ENCODE results near the gene NPHP1.
A peak's percentile ranks its signal among the peaks of the same experiment; 100 is the strongest.
"Not testable (repeated sequence)": the region's sequence is repeated elsewhere in the genome, so short reads cannot be mapped to it uniquely, and the experiment has no call there.

NPHP1 gene

GRCh38 chr2:110104025-110104771 is 100.6 kb downstream of the NPHP1 start:
- DNase-seq (ENCODE audit: low spot score in 2 of 2) (no peak), ATAC-seq (no peak)
- no peaks in the 10 kb centered on the region for H3K36me3 Mint-ChIP-seq
- no peaks in the 10 kb centered on the region for H3K9me3 Mint-ChIP-seq
- H3K27ac Mint-ChIP-seq = no peak overlapping the region
- no peak overlapping the region for H3K4me3 Mint-ChIP-seq
- peaks cover 5% of the 10 kb centered on the region for H3K4me1 Mint-ChIP-seq

- Mint-ChIP-seq H3K9me3 (no peaks in the 10 kb centered on the region), H3K4me3 (no peak overlapping the region), H3K4me1 (peaks cover 5% of the 10 kb centered on the region), H3K27ac (no peak overlapping the region), H3K36me3 (no peaks in the 10 kb centered on the region)
- DNase-seq (ENCODE audit: low spot score in 2 of 2) (no peak), ATAC-seq (no peak)
These were observed 101.5 kb downstream of the NPHP1 start for GRCh38 chr2:110103061-110103961.

GRCh38 chr2:110101901-110102803 is 102.7 kb downstream of the NPHP1 start:
- no peak for ATAC-seq
- no peak for DNase-seq (ENCODE audit: low spot score in 2 of 2)
- Mint-ChIP-seq H3K27ac (no peak overlapping the region), H3K4me1 (peaks cover 5% of the 10 kb centered on the region), H3K4me3 (no peak overlapping the region), H3K9me3 (no peaks in the 10 kb centered on the region), H3K36me3 (no peaks in the 10 kb centered on the region)

- Mint-ChIP-seq H3K27ac (no peak overlapping the region), H3K36me3 (no peaks in the 10 kb centered on the region), H3K4me1 (peaks cover 5% of the 10 kb centered on the region), H3K4me3 (no peak overlapping the region), H3K9me3 (no peaks in the 10 kb centered on the region)
- ATAC-seq (no peak), DNase-seq (ENCODE audit: low spot score in 2 of 2) (no peak)
These were observed 103.5 kb downstream of the NPHP1 start for GRCh38 chr2:110101280-110101844.

- not testable (repeated sequence) for ATAC-seq; DNase-seq (ENCODE audit: low spot score in 2 of 2); H3K27ac Mint-ChIP-seq; H3K36me3 Mint-ChIP-seq; H3K4me1 Mint-ChIP-seq; H3K4me3 Mint-ChIP-seq; H3K9me3 Mint-ChIP-seq
These were observed 103.9 kb downstream of the NPHP1 start for GRCh38 chr2:110100880-110101279.

- Mint-ChIP-seq H3K9me3 (no peaks in the 10 kb centered on the region), H3K27ac (no peak overlapping the region), H3K36me3 (no peaks in the 10 kb centered on the region), H3K4me1 (peaks cover 5% of the 10 kb centered on the region), H3K4me3 (no peak overlapping the region)
- ATAC-seq = peak; percentile 11
- DNase-seq (ENCODE audit: low spot score in 2 of 2) = no peak
These were observed 104.3 kb downstream of the NPHP1 start for GRCh38 chr2:110100480-110100879.

GRCh38 chr2:110099471-110100225 is 105.2 kb downstream of the NPHP1 start:
- Mint-ChIP-seq H3K36me3 (no peaks in the 10 kb centered on the region), H3K4me1 (peaks cover 5% of the 10 kb centered on the region), H3K9me3 (no peaks in the 10 kb centered on the region), H3K27ac (no peak overlapping the region), H3K4me3 (no peak overlapping the region)
- ATAC-seq = no peak
- DNase-seq (ENCODE audit: low spot score in 2 of 2) = no peak

- DNase-seq (ENCODE audit: low spot score in 2 of 2) (no peak), ATAC-seq (no peak)
- no peaks in the 10 kb centered on the region for H3K9me3 Mint-ChIP-seq
- no peaks in the 10 kb centered on the region for H3K36me3 Mint-ChIP-seq
- peaks cover 5% of the 10 kb centered on the region for H3K4me1 Mint-ChIP-seq
- no peak overlapping the region for H3K4me3 Mint-ChIP-seq
- no peak overlapping the region for H3K27ac Mint-ChIP-seq
These were observed 105.8 kb downstream of the NPHP1 start for GRCh38 chr2:110099038-110099425.

GRCh38 chr2:110097506-110098220 is 107.2 kb downstream of the NPHP1 start:
- no peak overlapping the region for H3K27ac Mint-ChIP-seq
- no peak for ATAC-seq
- no peaks in the 10 kb centered on the region for H3K9me3 Mint-ChIP-seq
- H3K4me1 Mint-ChIP-seq = peaks cover 5% of the 10 kb centered on the region
- DNase-seq (ENCODE audit: low spot score in 2 of 2) = no peak
- no peaks in the 10 kb centered on the region for H3K36me3 Mint-ChIP-seq
- H3K4me3 Mint-ChIP-seq = no peak overlapping the region

- DNase-seq (ENCODE audit: low spot score in 2 of 2) (no peak), ATAC-seq (no peak)
- H3K36me3 Mint-ChIP-seq = no peaks in the 10 kb centered on the region
- no peak overlapping the region for H3K27ac Mint-ChIP-seq
- H3K4me1 Mint-ChIP-seq = peaks cover 5% of the 10 kb centered on the region
- no peaks in the 10 kb centered on the region for H3K9me3 Mint-ChIP-seq
- no peak overlapping the region for H3K4me3 Mint-ChIP-seq
These were observed 108.7 kb downstream of the NPHP1 start for GRCh38 chr2:110095994-110096633.

GRCh38 chr2:110094884-110095534 is 109.8 kb downstream of the NPHP1 start:
- H3K36me3 Mint-ChIP-seq; H3K27ac Mint-ChIP-seq; ATAC-seq; H3K9me3 Mint-ChIP-seq; DNase-seq (ENCODE audit: low spot score in 2 of 2); H3K4me3 Mint-ChIP-seq; H3K4me1 Mint-ChIP-seq: not testable (repeated sequence)

- H3K9me3 Mint-ChIP-seq; H3K4me1 Mint-ChIP-seq; H3K27ac Mint-ChIP-seq; H3K4me3 Mint-ChIP-seq; DNase-seq (ENCODE audit: low spot score in 2 of 2); H3K36me3 Mint-ChIP-seq; ATAC-seq: not testable (repeated sequence)
These were observed 110.9 kb downstream of the NPHP1 start for GRCh38 chr2:110093924-110094323.

GRCh38 chr2:110090164-110090563 is 114.6 kb downstream of the NPHP1 start:
- H3K4me1 Mint-ChIP-seq; ATAC-seq; DNase-seq (ENCODE audit: low spot score in 2 of 2); H3K27ac Mint-ChIP-seq; H3K4me3 Mint-ChIP-seq; H3K36me3 Mint-ChIP-seq; H3K9me3 Mint-ChIP-seq: not testable (repeated sequence)

Data from stimulated activated effector memory CD8-positive, alpha-beta T cell treated with anti-CD3 and anti-CD28 coated beads, Interleukin-12 subunit alpha, Interleukin-12 subunit beta, amount 100 ng/mL, for 72 hours (primary cell).